GM21825 (cell line): ENCODE measurements around the gene PAX5.

Experiments used
- ATAC-seq: cut with Tn5 transposase; IDR thresholded peaks from one replicate; pipeline ENCODE4 v1.9.1; 2021; ENCODE audit warnings: mild to moderate bottlenecking, moderate library complexity; ENCODE audit not compliant: unreplicated experiment

PAX5 gene

DNA sequence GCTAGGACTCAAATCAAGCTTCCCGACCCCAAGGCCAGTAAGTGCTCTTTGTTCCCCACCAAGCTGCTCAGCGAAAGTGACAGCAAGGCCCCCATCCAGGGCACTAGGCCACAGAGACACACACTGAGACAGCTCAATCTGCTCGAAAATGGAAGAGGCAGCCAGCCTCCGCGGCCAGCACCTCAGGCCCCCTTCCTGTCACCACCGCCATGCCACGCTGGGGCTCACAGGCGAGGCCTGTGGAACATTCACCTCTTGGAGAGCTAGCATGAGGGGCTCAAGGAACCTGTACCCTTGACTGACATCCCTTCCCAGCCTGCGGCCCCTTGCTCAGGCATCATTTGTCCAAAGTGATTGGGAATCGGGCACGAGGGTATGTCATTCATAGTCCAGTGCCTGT lies 71.4 kb downstream of the PAX5 start:
- ATAC-seq: no peak

DNA sequence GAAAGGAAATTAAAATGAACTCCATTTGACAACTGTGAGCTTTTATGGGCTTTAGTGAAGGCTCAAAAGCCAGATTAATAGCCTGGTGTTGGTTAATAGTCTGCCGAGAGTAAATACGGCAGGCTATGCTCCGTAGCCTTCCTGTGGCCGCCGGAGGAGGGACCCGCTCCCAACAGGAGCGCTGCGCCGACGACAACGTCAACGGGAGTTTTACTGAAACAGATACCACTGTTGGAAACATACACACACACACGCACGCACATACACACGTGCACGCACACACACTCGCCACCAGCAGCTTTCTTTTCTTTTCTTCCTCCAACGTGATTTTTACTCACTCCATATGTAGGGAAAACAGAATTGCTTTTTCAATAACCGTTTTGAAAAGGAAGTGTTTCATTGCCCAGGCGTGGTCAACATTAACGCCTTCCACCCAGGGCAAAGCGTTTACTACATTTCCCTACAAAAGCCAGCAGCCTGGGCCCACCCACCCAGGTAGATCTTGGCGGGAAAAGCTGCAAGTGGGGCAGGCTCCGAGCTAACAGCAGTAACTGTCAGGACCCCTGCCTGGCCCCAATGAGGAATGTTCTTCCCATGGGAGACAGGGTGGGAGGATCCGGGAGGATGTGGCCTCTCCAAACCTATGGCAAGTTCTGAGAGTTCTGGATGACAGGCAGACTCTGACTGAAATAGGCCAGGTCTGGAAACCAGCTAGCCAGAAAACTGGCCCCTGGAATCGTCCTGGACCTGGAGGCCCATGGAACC lies 72.3 kb downstream of the PAX5 start:
- no peak for ATAC-seq

DNA sequence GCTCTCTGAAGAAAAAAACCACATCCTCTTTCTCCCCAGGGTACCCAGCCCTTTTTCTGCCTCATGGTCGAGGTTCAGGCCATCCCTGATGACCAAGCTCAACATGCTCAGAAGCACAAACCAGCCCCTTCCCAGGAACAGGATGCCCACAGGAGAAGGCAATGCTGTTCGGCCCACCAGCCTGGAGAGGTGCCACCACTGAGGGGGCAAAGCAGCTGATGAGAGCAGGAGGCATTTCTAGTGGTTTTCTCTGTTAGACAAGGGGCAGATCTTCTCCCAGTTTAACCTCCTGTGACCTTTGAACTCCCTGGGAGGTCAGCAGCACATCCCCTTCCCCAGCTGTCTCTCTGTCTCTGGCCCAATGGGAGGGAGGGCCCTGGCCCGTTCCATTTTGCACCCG lies 73.0 kb downstream of the PAX5 start:
- no peak for ATAC-seq

DNA sequence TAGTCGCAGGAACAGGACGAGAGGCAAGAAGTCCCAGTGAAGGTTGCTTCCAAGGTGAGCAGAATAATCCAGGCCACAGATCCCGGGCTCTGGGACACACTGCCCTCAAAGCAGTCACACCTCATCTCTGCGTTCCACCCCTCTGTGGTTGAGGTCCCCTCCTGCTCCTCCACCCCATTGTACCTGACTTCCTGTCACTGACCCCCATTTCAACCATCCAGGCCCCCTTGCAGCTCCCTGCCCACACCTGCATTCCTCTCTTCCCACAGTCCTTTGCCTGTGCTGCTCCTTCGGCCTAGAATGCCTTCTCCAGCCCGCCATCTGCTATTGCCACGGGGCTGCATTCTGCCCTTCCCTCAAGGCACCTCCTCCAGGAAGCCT lies 73.5 kb downstream of the PAX5 start:
- ATAC-seq: no peak

DNA sequence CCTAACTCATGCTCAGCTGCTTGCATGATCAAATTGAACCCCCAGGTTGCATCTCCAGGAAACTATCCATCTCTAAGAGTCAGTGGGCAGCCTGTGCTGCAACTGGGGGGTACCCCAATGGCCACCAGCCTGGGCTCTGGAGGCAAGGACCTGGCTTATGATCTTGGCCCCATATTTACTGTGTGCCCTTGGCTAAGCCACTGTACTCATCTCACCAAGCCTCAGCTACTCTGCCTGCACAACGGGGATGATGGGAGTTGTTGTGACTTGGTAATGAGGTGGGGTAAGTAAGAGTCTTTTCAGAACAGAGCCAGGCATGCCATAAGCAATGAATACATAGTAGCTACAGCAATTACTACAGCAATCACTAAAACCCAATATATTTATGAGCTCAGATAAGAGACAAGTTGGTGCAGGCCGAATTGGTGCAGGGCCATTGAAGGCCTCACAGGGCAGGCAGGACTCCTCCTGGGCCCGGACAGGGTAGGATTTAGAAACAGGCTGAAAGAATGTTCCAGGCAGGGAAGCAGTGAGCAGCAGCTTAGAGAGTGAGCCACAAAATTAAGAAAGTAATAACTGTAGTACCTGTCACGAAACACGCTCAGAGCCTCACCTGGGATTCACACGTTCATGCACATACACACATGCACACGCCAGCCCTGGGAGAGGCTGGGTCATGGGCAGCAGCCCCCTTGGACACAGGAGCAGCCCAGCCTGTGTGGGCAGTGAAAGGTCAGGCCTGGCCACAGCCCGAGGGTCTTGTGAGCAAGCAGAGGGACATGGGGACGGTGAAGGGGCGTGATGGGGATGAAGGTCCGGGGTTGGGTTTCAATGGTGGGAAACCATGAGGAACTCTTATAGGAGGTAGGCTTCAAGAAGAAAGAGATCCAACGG lies 74.1 kb downstream of the PAX5 start:
- ATAC-seq: no peak

DNA sequence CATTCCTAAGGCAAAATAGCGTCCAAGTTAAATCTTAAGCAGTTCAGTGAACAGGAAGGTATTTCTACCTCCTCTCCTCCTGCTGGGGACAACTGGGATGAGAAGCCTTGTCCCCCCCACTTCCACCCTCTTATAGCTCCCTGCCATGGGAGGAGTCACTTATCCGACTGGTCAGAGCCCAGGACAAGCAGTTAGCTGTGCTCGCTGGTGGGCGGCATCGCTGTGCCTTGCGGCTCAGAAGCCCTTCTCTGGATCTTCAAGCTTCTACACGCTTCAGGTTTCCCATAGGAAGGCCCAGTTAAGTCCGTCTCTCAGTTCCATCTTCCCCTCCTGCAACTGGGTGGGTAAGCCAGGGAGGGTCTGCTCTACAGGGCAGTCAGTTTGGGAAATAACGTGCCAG lies 77.2 kb downstream of the PAX5 start:
- ATAC-seq: no peak

DNA sequence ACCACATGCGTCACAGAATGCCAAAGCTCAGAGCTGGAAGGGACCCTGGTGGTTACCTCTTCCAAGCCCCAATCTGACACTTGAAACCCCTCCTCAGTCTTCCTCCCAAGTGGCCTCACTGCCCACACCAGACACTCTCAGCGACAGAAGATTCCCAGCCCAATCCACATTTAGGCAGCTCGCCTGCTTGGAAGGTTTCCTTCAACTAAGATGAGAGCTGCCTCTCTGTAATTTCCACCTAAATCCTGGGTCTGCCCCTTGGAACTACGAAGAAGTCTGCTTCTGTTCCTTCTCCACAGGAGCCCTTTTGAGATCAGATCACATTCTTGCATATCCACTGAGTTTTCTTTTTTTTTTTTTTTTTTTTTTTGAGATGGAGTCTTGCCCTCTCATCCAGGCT lies 83.7 kb downstream of the PAX5 start:
- no peak for ATAC-seq

DNA sequence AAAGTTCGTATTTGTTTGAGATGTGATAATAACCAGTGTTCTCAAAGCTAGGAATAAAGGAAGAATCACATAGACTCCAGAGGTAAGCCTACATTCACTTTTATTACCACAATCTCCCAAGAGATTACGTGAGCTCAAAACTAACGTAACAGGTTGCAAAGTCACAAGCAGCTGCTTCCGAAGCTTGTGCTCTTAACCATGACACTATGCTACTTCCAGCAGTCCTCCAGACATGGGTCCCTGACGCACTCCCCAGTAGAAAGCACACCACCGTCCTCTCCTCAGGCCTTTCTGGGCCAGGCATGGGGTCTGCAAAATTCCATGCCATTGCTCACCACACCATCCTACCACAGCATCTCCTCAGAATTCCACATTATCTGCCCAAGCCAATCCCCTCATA lies 84.6 kb downstream of the PAX5 start:
- ATAC-seq: no peak

DNA sequence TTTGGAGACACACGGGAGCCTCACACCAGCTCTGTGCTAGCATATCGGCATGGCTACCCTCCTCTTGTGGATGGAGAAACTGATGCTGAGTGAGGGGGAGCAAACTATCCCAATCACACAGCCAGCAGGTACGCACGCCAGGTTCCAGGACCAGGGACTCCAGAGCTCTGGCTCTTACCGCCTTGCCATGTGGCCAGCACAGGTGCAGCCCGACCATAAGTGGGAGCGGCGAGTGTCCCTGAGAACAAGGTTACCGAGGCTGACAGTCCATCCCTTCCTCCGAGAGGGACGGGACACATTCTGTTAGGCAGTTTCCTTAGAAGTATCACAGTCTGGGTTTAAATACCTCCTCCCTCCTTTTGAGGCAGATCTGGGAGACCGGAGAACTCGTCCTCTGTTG lies 86.0 kb downstream of the PAX5 start:
- ATAC-seq: no peak

DNA sequence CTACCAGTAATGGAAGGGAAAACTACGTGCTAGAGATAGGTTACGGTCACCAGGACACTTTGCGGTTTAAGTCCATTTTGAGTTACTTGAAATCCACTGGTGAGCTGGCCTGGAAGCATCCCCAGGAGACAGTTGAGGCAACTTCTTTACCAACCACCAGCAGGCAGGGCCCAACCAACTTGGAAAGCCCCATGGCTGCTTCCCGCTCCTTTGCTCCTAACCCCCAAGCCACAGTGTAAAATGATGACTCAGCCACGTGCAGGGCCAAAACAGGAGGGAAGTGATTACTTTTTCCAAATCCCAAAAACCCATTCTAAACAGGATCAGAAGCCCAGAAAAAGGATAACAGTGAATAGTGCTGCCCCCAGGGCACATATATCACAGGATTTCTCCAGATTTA lies 87.4 kb downstream of the PAX5 start:
- ATAC-seq: no peak

DNA sequence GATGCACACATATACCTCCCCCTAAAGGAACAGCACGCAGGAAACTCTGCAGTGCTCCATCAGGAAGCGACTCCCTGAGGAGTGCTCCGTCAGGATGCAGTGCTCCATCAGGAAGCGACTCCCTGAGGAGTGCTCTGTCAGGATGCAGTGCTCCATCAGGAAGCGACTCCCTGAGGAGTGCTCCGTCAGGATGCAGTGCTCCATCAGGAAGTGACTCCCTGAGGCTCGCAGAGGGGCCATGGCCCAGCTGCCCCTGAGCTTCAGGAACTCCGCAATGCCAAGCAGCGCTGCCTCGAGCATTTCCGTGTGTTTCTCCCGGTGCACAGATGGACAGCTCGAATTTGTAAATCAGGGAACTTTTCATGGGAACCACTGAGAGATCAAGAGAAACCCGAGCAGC lies 88.1 kb downstream of the PAX5 start:
- ATAC-seq: no peak

DNA sequence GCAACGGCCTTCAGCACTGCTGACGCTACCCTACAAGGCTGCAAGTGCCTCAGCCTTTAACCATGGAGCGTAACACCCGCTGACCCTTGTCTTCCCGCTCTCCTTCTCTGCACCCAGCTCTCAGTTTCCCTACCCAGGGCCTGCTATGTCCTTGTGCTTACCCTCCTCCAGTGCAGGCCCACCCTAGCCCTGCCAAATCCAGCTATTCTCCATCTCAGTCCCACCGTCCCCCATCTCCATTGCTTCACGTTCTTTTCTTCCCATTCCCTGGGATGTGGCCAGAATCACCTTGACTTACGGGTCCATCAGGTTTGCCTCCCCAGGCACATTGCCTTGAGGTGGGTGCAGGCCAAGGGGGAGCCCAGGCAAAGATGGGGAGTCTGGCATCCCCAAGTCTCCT lies 91.2 kb downstream of the PAX5 start:
- no peak for ATAC-seq

DNA sequence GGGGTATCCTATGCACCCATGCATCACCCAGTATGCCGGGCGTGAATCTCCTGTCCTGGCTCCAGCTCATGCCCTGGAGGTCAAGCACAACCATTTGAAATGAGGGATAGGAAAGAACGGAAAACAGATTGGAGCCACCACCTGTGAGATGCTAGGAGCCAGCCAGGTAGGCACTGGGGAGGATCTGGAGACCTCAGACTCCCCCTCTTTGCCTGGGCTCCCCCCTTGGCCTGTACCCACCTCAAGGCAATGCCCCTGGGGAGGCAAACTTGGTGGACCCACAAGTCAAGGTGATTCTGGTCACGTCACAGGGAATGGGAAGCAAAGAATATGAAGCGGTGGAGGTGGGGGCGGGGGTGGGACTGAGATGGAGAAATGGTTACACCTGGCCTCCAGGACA lies 92.6 kb downstream of the PAX5 start:
- no peak for ATAC-seq

DNA sequence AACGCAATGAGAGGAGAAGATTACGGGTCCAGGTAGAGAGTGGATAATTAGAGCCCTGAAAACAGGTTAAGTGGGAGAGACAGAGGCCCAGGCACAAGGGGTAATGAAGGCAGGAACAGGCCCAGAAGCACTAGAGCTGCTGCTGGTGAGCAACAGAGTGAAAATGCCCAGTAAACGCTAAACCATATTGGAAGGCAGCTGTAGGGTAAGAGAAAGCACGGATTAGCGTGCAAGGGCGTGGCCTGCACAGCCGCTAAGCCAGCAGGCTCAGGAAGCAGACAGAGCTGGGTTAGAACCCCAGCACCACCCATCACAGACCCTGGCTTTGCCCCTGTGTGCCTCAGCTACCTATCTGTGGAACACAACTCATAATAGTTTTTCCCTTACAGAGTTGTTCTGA lies 93.2 kb downstream of the PAX5 start:
- ATAC-seq: no peak

DNA sequence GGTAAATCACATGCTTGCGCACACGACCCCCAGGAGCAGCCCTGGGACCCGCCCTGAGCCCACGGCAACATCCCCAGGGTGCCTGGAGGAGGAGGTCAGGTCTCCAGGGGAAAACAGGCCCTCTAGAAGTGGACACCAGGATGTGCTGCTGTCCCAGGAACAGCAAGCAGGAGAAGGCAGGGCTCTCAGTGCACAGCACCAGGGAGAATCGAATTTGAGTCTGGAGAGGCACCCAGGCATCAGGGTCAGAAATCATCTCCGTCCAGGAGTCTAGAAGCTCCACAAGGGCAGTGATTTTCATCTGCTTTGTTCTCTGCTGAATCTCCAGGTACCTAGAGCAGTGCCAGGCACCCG lies 93.6 kb downstream of the PAX5 start:
- no peak for ATAC-seq

DNA sequence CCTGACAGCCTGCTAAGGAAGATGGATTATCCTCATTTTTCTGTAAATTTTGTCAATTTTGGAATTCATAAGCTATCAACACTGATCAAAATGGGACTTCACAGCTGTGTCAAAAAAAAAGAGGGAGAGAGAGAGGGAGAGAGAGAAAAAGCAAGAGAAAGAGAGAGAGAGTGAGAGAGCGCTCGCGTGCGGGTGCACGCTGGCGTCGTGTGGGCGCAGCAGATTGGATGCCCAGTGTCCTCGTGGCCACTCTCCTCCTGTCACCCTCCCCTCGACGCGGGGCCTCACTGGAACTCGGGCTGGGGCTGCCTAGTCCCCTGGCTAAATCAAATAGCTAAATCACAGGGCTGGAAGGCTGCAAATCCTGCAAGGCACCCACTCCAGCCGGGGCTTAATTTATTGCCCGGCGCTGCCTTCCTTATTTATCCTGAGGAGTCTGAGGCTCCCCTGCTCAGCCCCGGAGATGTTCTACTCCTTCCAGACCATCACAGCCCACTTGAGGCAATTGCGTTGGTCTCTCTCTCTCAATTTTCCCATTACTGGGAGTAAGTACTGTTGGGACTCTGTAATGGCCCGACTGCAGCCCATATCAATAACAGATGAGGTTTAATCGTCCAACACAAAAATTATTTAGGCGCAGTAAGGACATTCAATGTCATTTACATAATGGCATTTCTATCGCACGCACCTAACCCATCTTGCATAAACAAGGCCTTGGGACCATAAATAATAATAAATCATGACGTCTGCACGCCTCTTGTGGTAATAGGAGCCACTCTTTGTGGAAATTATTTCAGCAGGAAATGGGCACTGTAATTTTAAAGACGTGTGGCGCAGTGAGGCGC lies 94.2 kb downstream of the PAX5 start:
- ATAC-seq: no peak

DNA sequence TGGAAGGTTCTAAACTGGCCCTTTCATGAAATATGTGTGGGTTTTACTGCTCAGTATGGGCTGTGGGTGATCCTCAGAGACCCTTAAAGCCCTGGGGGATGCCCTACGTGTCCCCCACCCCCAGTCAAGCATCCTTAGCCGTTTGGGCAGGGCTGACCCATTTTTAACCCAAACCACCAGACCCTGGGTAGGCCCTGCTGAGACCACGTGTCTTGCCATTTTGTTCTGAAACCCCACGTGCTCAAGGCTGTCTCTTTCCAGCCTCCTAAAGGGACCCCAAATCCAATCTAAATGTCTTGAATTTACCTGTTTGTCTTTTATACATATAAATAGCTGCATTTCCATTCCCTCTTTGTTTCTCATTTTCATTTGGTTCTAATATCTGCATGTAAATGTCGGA lies 94.9 kb downstream of the PAX5 start:
- ATAC-seq: no peak

DNA sequence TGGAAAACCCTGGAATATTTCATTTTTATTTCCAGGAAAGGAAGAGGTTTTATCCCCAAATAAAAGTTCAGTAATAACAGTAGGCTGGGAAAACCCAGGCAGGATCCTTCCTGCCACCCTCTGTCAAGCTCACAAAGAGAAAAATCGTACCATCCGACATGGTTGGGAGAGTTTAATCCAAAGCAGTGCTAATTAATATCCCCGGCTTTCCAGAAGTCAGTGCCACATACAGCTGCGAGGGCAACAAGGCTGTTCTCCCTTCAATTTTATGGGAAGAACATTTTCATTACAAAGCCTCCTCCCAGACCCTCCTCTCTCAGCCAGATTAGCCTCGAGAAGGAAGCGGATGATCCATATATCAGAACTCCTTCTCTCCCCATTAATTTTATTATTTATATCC lies 95.5 kb downstream of the PAX5 start:
- ATAC-seq: no peak

DNA sequence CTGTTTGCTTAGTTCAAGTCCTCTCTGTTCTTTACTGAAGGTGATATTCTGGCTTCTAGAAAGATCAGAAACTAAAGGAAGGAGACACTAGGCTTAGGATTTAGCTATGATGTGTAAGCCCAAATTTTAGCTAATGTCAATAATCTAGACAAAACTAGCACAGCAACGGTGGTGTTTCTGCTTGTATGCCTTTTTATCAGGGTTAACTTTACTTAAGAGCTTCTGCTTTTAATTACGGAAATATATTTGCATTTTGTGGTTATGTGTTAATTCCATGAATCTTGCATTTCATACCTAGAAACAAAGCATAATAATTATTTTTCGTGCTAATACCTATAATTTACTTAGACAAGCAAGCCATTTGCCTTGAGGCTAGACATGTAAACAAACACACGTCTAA lies 96.1 kb downstream of the PAX5 start:
- no peak for ATAC-seq

DNA sequence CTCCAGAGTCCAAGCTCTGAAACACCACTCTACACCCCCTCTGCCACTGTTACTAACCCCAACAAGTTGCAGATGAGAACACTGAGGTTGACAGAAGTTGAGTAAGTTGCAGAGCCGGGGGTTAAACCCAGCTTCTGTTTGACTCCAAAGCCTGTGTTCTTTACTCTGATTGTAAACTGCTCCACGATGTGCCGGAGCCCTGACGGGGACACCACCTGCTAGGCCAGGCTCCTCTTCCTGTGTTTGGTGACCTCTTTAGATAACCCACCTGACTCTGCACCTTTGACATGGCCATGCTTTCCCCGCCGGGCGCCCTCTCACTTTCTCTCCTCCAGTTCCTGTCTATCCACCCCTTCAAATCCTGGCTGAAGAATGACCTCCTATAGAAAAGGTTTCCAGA lies 96.7 kb downstream of the PAX5 start:
- ATAC-seq: no peak

DNA sequence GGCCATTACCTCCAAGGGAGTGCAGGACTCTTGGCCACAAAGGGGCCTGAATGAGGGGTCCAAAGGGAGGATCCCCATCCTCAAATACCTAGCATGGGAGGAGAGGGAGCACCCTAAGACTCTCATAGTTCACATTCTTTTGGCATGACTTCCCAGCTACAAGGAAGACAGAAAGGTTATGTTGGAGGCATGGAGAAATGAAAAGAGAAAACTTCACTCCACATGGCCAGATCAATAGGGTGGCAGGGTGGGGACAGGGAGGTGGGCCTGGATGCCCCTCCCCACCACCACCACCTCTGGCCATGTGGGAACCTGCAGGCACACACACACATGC lies 97.6 kb downstream of the PAX5 start:
- ATAC-seq: no peak
